HAP-1 (cell line): ENCODE data around the gene CALML6.
"Not testable (repeated sequence)": the region's sequence is repeated elsewhere in the genome, so short reads cannot be mapped to it uniquely, and the experiment has no call there.

Source experiments
- DNase-seq, 2 experiments: peaks; one replicate each; pipeline ENCODE4 v3.0.0-alpha.2; 2016 to 2020; ENCODE audit warnings: low spot score in 2 of 2
- H3K27me3 ChIP-seq: fragments of 250-450 bp; sonication (Bioruptor Pico); 2 replicates; pipeline ENCODE4 v1.5.1; 2020; ENCODE audit warnings: low read depth, mild to moderate bottlenecking, moderate library complexity
- H3K36me3 ChIP-seq: fragments of 250-450 bp; sonication (Bioruptor Pico); replicated peaks from 2 replicates; pipeline ENCODE4 v1.5.1; 2020; ENCODE audit warnings: mild to moderate bottlenecking
- H3K4me1 ChIP-seq: fragments of 250-450 bp; sonication (Bioruptor Pico); 2 replicates; pipeline ENCODE4 v1.5.1; 2020; ENCODE audit warnings: mild to moderate bottlenecking
- H3K4me3 ChIP-seq: fragments of 250-450 bp; sonication (Bioruptor Pico); 2 replicates; pipeline ENCODE4 v1.5.1; 2020; ENCODE audit warnings: mild to moderate bottlenecking, moderate library complexity
- H3K9me3 ChIP-seq: fragments of 250-450 bp; sonication (Bioruptor Pico); 2 replicates; pipeline ENCODE4 v1.5.1; 2020; ENCODE audit warnings: mild to moderate bottlenecking, moderate library complexity
- in situ Hi-C: fragments of 300-500 bp; cut with MboI; formaldehyde crosslinking; loops from 3 replicates; pipeline ENCODE4 v1.14.3; 2020; ENCODE audit warnings: low sequenced_read_pairs, inconsistent platforms, mixed read lengths

The CALML6 gene

DNA sequence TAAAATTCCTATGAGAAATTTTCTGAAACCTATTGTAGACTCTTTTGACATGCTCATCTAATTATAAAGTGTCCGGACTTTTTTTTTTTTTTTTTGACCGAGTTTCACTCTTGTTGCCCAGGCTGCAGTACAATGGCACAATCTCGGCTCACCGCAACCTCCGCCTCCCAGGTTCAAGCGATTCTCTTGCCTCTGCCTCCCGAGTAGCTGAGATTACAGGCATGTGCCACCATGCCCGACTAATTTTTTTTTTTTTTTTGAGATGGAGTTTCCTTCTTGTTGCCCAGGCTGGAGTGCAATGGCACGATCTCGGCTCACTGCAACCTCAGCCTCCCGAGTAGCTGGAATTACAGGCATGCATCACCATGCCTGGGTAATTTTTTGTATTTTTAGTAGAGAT lies 31.2 kb upstream of the CALML6 start:
- peaks cover 34% of the 10 kb centered on the region for H3K4me1 ChIP-seq
- peaks cover 14% of the 10 kb centered on the region for H3K36me3 ChIP-seq
- H3K27me3 ChIP-seq, in situ Hi-C loops, H3K9me3 ChIP-seq, DNase-seq, H3K4me3 ChIP-seq: not testable (repeated sequence)

GRCh38 chr1:1889090-1889750 lies 25.8 kb upstream of the CALML6 start:
- H3K9me3 ChIP-seq, result no peaks in the 10 kb centered on the region
- H3K4me3 ChIP-seq, result peak overlapping the region; percentile 84
- peaks cover 4% of the 10 kb centered on the region for H3K36me3 ChIP-seq
- H3K4me1 ChIP-seq, result peaks cover 26% of the 10 kb centered on the region
- in situ Hi-C loops, result no loop called here
- 0 out of 2 replicates have a peak, but pooled peaks cover 2% of the 10 kb centered on the region for H3K27me3 ChIP-seq
- peak in 1 of 2 experiments; percentile 51 for DNase-seq

- DNase-seq, result peak; percentile 28 to 56
- H3K4me3 ChIP-seq, result peak overlapping the region; percentile 84
- H3K4me1 ChIP-seq, result peaks cover 19% of the 10 kb centered on the region
- in situ Hi-C loops, result no loop called here
- H3K9me3 ChIP-seq, result no peaks in the 10 kb centered on the region
- H3K36me3 ChIP-seq, result peaks cover 4% of the 10 kb centered on the region
- 0 out of 2 replicates have a peak, but pooled peaks cover 2% of the 10 kb centered on the region for H3K27me3 ChIP-seq
These were observed 25.1 kb upstream of the CALML6 start for GRCh38 chr1:1889847-1890505.

GRCh38 chr1:1890506-1891348 lies 24.3 kb upstream of the CALML6 start, which contains the start of gene GNB1:
GNB1 (minus strand) TSS chr1:1891087; CDS start chr1:1825453, 65,634 bp downstream.
- Histone ChIP-seq H3K9me3 (no peaks in the 10 kb centered on the region), H3K4me1 (peaks cover 19% of the 10 kb centered on the region), H3K36me3 (peaks cover 4% of the 10 kb centered on the region), H3K27me3 (0 out of 2 replicates have a peak, but pooled peaks cover 2% of the 10 kb centered on the region), H3K4me3 (peak within 1 kb of the TSS; percentile 84)
- in situ Hi-C loops, result no loop called here
- peak; percentile 76 to 90 for DNase-seq

DNA sequence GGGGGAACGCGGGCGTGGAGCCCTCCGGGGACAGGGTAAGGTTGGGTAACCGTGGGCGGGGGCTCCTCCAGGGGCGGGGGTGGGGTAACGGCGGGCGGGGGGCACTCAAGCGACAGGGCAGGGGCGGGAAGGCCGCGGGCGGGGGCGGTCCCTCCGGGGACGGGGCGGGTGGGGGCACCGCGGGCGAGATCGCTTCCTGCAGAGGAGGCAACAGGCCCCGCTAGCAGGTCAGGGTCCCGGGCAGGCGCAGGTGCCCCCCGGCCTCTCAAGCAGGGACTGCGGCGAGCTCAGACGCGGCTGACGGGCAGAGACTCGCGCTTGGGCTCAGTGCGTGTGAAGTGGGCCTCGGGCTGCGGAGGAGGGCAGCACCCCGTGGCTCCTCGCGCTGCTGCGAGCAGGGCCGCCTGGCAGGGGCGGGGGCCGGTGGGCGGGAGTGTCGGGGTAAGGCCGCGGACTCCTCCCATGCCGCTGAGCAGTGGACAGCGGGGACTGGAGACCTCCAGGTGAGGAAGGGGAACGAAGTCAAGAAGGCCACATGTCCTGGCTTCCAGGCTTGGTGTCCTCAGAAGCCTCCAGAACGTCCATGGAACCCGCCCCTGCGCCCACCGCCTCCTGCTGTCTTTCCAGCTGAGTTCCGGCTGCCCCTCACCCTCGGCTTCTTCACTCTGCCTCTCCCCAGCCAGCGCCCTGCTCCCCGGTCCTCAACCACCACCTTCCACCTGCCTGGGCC lies 23.5 kb upstream of the CALML6 start:
- in situ Hi-C loops, result no loop called here
- Histone ChIP-seq H3K4me3 (peak overlapping the region; percentile 51), H3K9me3 (no peaks in the 10 kb centered on the region), H3K36me3 (peaks cover 4% of the 10 kb centered on the region), H3K4me1 (peaks cover 19% of the 10 kb centered on the region), H3K27me3 (0 out of 2 replicates have a peak, but pooled peaks cover 2% of the 10 kb centered on the region)
- peak; percentile 32 to 77 for DNase-seq

DNA sequence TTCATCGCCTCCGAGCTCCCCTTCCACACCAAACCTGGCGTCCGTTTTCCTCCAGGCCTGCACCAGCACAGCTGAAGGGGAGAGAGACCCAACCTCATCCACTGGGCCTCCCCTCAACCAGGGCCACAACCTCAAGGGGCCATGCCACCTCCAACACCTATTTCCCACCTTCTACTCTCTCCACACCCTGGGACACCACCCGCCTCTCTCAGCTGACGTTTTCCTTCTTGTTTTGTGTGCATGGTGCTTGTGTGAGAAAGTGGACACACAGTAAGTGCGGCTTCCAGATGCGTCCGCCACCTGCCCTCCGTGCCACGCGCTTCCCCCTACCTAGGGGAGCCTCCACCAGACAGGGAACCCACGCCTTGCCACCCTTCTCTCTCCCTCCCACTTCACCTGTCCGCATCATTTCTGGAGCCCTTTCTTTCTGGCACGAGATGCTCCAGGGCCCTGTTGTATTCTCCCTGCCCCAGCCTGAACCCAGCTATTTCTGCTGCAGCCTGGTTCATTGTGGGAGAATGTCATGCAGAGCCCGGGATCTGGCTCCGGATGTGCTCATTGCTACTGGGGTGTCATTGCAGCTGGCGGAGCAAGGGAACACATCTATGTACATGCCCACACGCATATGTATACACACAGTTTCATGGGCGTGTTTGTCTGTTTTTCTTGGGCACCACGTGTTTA lies 22.8 kb upstream of the CALML6 start:
- H3K27me3 ChIP-seq, result 0 out of 2 replicates have a peak, but pooled peaks cover under 1% of the 10 kb centered on the region
- in situ Hi-C loops, result no loop called here
- peaks cover 16% of the 10 kb centered on the region for H3K4me1 ChIP-seq
- H3K36me3 ChIP-seq, result peaks cover 4% of the 10 kb centered on the region
- H3K4me3 ChIP-seq, result peak overlapping the region; percentile 51
- no peaks in the 10 kb centered on the region for H3K9me3 ChIP-seq
- no peak for DNase-seq

DNA sequence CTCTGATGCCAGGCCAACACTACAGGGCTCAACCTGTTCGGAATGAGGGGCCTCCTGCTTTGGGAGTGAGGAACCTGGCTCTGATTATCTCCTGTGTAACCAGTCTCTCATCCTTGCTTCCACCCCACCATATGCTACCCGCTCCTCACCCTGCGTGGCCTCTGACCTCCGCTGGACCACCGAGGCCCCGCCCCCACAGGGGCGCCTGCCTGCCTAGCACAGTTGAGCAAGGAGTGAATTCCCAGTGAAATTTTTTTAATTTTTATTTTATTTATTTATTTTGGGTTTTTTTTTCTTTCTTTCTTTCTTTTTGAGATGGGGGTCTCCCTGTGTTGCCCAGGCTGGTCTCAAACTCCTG lies 22.3 kb upstream of the CALML6 start:
- no peaks in the 10 kb centered on the region for H3K27me3 ChIP-seq
- in situ Hi-C loops, result no loop called here
- no peaks in the 10 kb centered on the region for H3K9me3 ChIP-seq
- H3K36me3 ChIP-seq, result peaks cover 4% of the 10 kb centered on the region
- DNase-seq, result no peak
- H3K4me3 ChIP-seq, result no peak overlapping the region
- H3K4me1 ChIP-seq, result peaks cover 13% of the 10 kb centered on the region

DNA sequence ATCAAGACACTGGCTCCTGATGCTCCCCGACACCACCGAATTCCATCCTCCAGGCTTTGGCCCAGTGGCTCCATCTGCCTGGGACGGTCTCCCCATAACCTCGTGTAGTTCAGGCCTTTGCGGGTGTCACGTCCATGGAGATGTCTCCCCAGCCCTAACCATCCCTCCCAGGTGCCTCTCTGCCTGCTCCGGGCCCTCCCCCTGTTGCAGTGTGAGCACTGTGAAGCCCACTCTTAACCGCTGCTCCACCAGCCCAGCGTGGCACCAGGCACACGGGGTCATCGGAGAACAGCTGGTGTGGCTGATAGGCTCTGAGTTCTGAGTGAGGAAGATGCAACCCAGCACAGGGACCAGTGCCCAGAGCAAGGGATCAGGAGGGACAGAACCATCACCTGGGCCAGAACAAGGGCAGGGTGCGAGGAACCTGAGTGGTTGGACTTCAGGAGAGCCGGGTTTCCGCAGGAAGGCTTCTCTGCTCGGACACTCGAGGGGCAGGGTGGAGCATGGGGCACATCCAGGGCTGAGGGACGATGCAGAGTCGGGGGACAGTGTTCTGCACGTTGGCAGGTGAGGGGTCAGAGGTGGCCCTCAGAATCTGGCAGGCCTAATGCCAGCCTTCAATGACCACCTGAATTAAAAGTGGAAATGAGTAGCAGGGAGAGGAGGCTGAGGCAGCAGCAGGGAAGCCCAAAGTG lies 21.6 kb upstream of the CALML6 start:
- no peaks in the 10 kb centered on the region for H3K27me3 ChIP-seq
- no peak for DNase-seq
- in situ Hi-C loops, result no loop called here
- peaks cover 13% of the 10 kb centered on the region for H3K4me1 ChIP-seq
- peaks cover 4% of the 10 kb centered on the region for H3K36me3 ChIP-seq
- H3K9me3 ChIP-seq, result no peaks in the 10 kb centered on the region
- no peak overlapping the region for H3K4me3 ChIP-seq

- in situ Hi-C loops, result no loop called here
- Histone ChIP-seq H3K36me3 (peaks cover 4% of the 10 kb centered on the region), H3K9me3 (no peaks in the 10 kb centered on the region), H3K4me1 (peaks cover 8% of the 10 kb centered on the region), H3K4me3 (no peak overlapping the region), H3K27me3 (no peaks in the 10 kb centered on the region)
- no peak for DNase-seq
These were observed 21.1 kb upstream of the CALML6 start for GRCh38 chr1:1893997-1894353.

DNA sequence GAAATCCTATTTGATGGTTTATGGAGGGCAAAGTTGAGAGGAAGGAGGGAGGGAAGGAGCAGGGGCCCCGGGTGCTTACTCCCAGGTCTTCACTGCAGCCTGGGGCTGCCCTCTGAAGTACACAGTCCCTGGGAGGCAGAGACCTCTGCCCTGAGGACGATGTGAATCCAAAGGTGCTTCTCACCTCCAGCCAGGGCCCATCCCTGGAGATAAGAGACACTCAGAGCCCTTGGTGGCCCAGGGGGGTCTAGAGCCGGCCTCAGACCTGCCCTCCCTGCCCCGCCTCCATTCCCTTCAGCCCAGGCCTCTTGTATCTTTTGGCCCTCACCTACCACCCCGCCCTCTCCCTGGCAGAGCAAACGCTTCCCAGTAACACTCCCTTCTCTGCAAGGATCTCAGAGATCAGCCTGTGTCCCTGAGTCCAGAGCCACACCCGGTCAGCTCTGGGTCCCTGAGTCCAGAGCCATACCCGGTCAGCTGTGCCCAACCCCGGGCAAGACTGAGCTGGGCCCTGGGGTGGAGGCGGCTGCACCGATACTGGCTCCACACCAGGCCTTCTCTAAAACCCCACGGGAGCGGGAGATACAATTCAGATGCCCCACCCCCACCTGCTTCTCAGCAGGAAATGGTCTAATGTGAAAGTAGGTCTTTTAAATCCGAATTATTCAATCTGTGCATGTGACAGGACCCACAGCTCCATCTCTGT lies 20.6 kb upstream of the CALML6 start:
- Histone ChIP-seq H3K9me3 (no peaks in the 10 kb centered on the region), H3K4me1 (peaks cover 7% of the 10 kb centered on the region), H3K36me3 (peaks cover 4% of the 10 kb centered on the region), H3K4me3 (no peak overlapping the region), H3K27me3 (no peaks in the 10 kb centered on the region)
- in situ Hi-C loops, result no loop called here
- no peak for DNase-seq

- DNase-seq, result no peak
- H3K27me3 ChIP-seq, result no peaks in the 10 kb centered on the region
- no peak overlapping the region for H3K4me3 ChIP-seq
- H3K36me3 ChIP-seq, result peaks cover 1% of the 10 kb centered on the region
- peaks cover 7% of the 10 kb centered on the region for H3K4me1 ChIP-seq
- in situ Hi-C loops, result no loop called here
- H3K9me3 ChIP-seq, result no peaks in the 10 kb centered on the region
These were observed 20.0 kb upstream of the CALML6 start for GRCh38 chr1:1895060-1895418.
